OCI-LY7 (cell line): ENCODE results near the gene EDAR. TPM values are rescaled to one million over a fixed set of nuclear protein-coding genes. Genes with fewer than 3 reads are reported as not detected.

ENCODE experiments used
- BruUV-seq: library from RNA; stranded (reverse); fragments of 400-500 nt; replicated peaks from 2 replicates; lab custom pipeline; 2021; lab: Mats Ljungman, UMichigan
- CTCF ChIA-PET: fragments of 300-600 bp; sonication (Branson Sonifier 250); formaldehyde crosslinking; loops from one replicate; lab custom pipeline; 2022; ENCODE audit warnings: antibody characterized with exemption; ENCODE audit not compliant: unreplicated experiment; lab: Charles Lee
- POLR2A ChIA-PET: fragments of 300-600 bp; sonication (Branson Sonifier 250); formaldehyde crosslinking; loops from one replicate; lab custom pipeline; 2022; ENCODE audit warnings: antibody characterized with exemption; lab: Charles Lee
- DNase-seq: peaks from one replicate; pipeline ENCODE4 v3.0.0-alpha.2; 2015; ENCODE audit warnings: low spot score
- H2AFZ ChIP-seq: fragments of 200-600 bp; sonication (generic), shearing (Covaris generic); 2 replicates; pipeline ENCODE4 v1.6.1; 2014; ENCODE audit warnings: mild to moderate bottlenecking, antibody characterized with exemption, low read length, moderate library complexity
- H3K27ac ChIP-seq: fragments of 200-600 bp; sonication (generic); 2 replicates; pipeline ENCODE4 v1.5.1; 2014; ENCODE audit warnings: mixed run types, low read depth, mild to moderate bottlenecking, moderate library complexity, low read length, inconsistent platforms; ENCODE audit not compliant: poor library complexity, severe bottlenecking
- H3K36me3 ChIP-seq: fragments of 200-600 bp; sonication (generic); 2 replicates; pipeline ENCODE4 v1.6.1; 2014; ENCODE audit warnings: mild to moderate bottlenecking, antibody characterized with exemption, low read length, moderate library complexity, mixed read lengths; ENCODE audit not compliant: insufficient read depth
- H3K4me1 ChIP-seq: fragments of 200-600 bp; sonication (generic); 2 replicates; pipeline ENCODE4 v1.5.1; 2014; ENCODE audit warnings: mild to moderate bottlenecking, low read length; ENCODE audit not compliant: insufficient read depth, poor library complexity, severe bottlenecking
- H3K4me2 ChIP-seq: fragments of 200-600 bp; sonication (generic); 2 replicates; pipeline ENCODE4 v1.6.1; 2014; ENCODE audit warnings: mild to moderate bottlenecking, low read length
- H3K4me3 ChIP-seq: fragments of 200-600 bp; sonication (generic); 2 replicates; pipeline ENCODE4 v1.5.1; 2014; ENCODE audit warnings: mild to moderate bottlenecking, low read depth, low read length; ENCODE audit not compliant: poor library complexity, severe bottlenecking
- H3K79me2 ChIP-seq: fragments of 200-600 bp; sonication (generic); 2 replicates; pipeline ENCODE4 v1.6.1; 2016; ENCODE audit warnings: low read depth, mild to moderate bottlenecking, low read length, moderate library complexity, mixed read lengths; ENCODE audit not compliant: insufficient read depth
- H3K9me2 ChIP-seq: fragments of 200-600 bp; sonication (generic); 2 replicates; pipeline ENCODE4 v1.6.1; 2016; ENCODE audit warnings: mild to moderate bottlenecking, low read length, mixed read lengths; ENCODE audit not compliant: insufficient read depth
- H3K9me3 ChIP-seq: fragments of 200-600 bp; sonication (generic); 2 replicates; pipeline ENCODE4 v1.6.1; 2014; ENCODE audit warnings: mild to moderate bottlenecking, mixed run types, low read length, mixed read lengths
- H4K20me1 ChIP-seq: fragments of 200-600 bp; sonication (generic); 2 replicates; pipeline ENCODE4 v1.6.1; 2014; ENCODE audit warnings: mild to moderate bottlenecking, antibody characterized with exemption, low read length, moderate library complexity, mixed read lengths; ENCODE audit not compliant: insufficient read depth
- EZH2phosphoT487 ChIP-seq: fragments of 200-600 bp; sonication (generic); IDR thresholded peaks from 2 replicates; pipeline ENCODE4 v1.6.1; 2018; ENCODE audit warnings: low read depth, borderline replicate concordance, mild to moderate bottlenecking, mixed run types, antibody characterized with exemption, low read length, moderate library complexity, mixed read lengths
- intact Hi-C: fragments of 100-400 bp; cut with micrococcal nuclease; formaldehyde crosslinking; loops from one replicate; pipeline ENCODE4 v1.10.0; 2022; ENCODE audit not compliant: unreplicated experiment
- total RNA-seq, 2 experiments: library from RNA; depleted of rRNA in 1 of 2; stranded (reverse); fragments of >200 nt in 1 of 2; shearing (Covaris generic) in 1 of 2; gene quantifications; 2 replicates each; pipeline ENCODE4 v1.2.3, GENCODE V29; 2014 to 2022
- TF ChIP-seq, protein P1 (sequence below): fragments of 200-600 bp; sonication (generic); conservative IDR thresholded peaks from 2 replicates; pipeline ENCODE4 v1.5.1; 2014; ENCODE audit warnings: mild to moderate bottlenecking, antibody characterized with exemption, low read length, moderate library complexity, mixed read lengths

Gene EDAR
- total RNA-seq, 2 experiments from 2014 or later, result not detected

DNA sequence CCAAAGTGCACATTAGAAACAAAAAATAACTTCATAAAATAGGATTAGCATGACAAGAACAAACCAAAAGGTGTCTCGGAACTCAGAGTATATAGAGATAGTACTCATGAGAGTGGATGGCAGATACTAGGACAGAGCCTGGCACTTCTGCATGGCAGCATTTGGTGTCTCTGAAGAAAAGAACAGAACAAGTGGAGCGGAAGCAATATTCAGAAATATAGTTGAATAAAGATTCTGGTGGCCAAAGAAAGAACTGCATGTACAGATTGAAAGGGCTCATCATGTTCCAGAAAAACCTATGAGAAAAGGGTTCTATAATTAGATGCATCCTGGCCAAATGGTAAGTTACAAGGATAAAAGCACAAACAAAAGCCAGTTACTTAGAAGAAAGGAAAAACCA is 111.5 kb downstream of the EDAR start:
- Histone ChIP-seq H4K20me1 (no peaks in the 10 kb centered on the region), H3K27ac (no peak overlapping the region), H3K79me2 (no peaks in the 10 kb centered on the region), H3K4me2 (no peak overlapping the region), H3K36me3 (peaks cover 24% of the 10 kb centered on the region), H3K4me1 (no peaks in the 10 kb centered on the region), H3K9me3 (0 out of 2 replicates have a peak, but pooled peaks cover 4% of the 10 kb centered on the region), H2AFZ (no peak overlapping the region), H3K4me3 (no peak overlapping the region), H3K9me2 (no peaks in the 10 kb centered on the region)
- DNase-seq, result no peak
- intact Hi-C loops, result no loop called here
- ChIA-PET POLR2A (no interaction called here), CTCF (no interaction called here)
- no TSS peak for BruUV-seq
- TF ChIP-seq, protein P1, sequence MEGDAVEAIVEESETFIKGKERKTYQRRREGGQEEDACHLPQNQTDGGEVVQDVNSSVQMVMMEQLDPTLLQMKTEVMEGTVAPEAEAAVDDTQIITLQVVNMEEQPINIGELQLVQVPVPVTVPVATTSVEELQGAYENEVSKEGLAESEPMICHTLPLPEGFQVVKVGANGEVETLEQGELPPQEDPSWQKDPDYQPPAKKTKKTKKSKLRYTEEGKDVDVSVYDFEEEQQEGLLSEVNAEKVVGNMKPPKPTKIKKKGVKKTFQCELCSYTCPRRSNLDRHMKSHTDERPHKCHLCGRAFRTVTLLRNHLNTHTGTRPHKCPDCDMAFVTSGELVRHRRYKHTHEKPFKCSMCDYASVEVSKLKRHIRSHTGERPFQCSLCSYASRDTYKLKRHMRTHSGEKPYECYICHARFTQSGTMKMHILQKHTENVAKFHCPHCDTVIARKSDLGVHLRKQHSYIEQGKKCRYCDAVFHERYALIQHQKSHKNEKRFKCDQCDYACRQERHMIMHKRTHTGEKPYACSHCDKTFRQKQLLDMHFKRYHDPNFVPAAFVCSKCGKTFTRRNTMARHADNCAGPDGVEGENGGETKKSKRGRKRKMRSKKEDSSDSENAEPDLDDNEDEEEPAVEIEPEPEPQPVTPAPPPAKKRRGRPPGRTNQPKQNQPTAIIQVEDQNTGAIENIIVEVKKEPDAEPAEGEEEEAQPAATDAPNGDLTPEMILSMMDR, result no peak
- no peak for TF ChIP-seq EZH2phosphoT487

DNA sequence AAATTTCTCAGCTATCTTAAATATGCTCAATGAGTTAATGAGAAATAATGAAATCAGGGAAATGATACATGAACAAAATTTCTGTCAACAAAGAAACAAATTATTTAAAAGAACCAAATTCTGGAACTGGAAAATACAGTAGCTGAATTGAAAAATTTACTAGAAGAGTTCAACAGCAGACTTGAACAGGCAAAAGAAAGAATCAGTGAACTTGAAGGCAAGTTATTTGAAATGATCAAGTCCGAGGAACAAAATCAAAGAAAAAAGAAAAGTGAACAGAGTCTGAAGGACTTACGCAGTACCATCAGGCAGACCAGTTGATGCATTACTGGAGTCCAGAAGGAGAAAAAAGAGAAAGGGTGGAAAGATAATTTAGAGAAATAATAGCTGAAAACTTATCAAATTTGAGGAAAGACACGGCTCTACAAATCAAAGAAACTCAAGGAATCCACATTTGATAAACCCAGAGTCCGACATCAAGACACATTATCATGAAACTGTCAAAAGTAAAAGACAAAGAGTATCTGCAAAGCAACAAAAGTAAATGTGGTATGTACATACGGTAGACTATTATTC is 118.9 kb downstream of the EDAR start:
- Histone ChIP-seq H3K4me2 (no peak overlapping the region), H3K4me1 (no peaks in the 10 kb centered on the region), H4K20me1 (no peaks in the 10 kb centered on the region), H3K9me3 (peaks cover 11% of the 10 kb centered on the region; the same call in 1 of the 2 replicates), H3K79me2 (no peaks in the 10 kb centered on the region), H3K36me3 (peaks cover 53% of the 10 kb centered on the region), H3K9me2 (no peaks in the 10 kb centered on the region), H2AFZ (no peak overlapping the region), H3K27ac (no peak overlapping the region), H3K4me3 (no peak overlapping the region)
- peak; percentile 5 for DNase-seq
- ChIA-PET POLR2A (interaction anchor here (0.8 to 1.0 kb wide), 2 partner anchors 9 to 14 kb away, joined by 3 read pairs; no protein-coding TSS in a partner anchor), CTCF (no interaction called here)
- no peak for TF ChIP-seq EZH2phosphoT487
- TF ChIP-seq, protein P1, result no peak
- intact Hi-C loops, result no loop called here
- BruUV-seq, result no TSS peak

DNA sequence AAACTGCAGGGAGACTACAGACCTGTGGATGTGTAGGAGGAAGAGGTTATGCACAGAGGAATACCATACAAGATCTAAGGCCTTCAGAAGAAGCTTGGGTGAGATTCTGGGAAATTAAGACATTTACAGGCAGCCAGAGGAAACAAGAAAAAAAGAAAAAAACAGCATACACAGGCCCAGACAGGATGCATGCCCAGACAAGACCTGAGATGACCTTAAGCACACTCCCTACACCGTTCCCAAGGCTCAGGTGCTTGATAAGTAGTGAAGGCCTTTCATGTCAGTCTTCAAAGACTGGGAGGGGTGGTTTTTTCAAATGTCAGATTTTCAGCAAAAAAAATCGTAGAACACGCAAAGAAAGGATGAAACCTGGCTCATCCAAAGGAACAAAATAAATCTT is 119.5 kb downstream of the EDAR start:
- CTCF ChIA-PET, result no interaction called here
- TF ChIP-seq, protein P1, result no peak
- TF ChIP-seq EZH2phosphoT487, result no peak
- H3K4me2 ChIP-seq, result no peak overlapping the region
- H3K4me3 ChIP-seq, result no peak overlapping the region
- H3K4me1 ChIP-seq, result no peaks in the 10 kb centered on the region
- DNase-seq, result no peak
- POLR2A ChIA-PET, result interaction anchor here (0.8 to 1.0 kb wide), 2 partner anchors 9 to 15 kb away, joined by 3 read pairs; no protein-coding TSS in a partner anchor
- intact Hi-C loops, result no loop called here
- no peaks in the 10 kb centered on the region for H3K79me2 ChIP-seq
- no TSS peak for BruUV-seq
- no peaks in the 10 kb centered on the region for H3K9me2 ChIP-seq
- no peak overlapping the region for H3K27ac ChIP-seq
- peaks cover 54% of the 10 kb centered on the region for H3K36me3 ChIP-seq
- peaks cover 11% of the 10 kb centered on the region; the same call in 1 of the 2 replicates for H3K9me3 ChIP-seq
- no peaks in the 10 kb centered on the region for H4K20me1 ChIP-seq
- H2AFZ ChIP-seq, result no peak overlapping the region
